Measurements from ENCODE around the gene QRFPR.
"Not testable (repeated sequence)": the region's sequence is repeated elsewhere in the genome, so short reads cannot be mapped to it uniquely, and the experiment has no call there.

QRFPR gene

GRCh38 chr4:121380776-121381462 lies at the start of gene QRFPR:
TSS of gene QRFPR (minus strand) at chr4:121381018. CDS start at chr4:121380647, 371 bp downstream.
- peak within 1 kb of the TSS; percentile 17 to 28 for H3K4me3 ChIP-seq (replicated peaks in 1 of 2; ENCODE audit: low read depth in 2 of 2, low read length in 2 of 2)
- TF ChIP-seq CTCF (IDR thresholded peaks at IDR 0.05; ENCODE audit: low read depth, low read length), result no peak
- peak in 1 of 2 donors; percentile 10 for DNase-seq (ENCODE audit: low read depth in 2 of 2)

- no peak overlapping the region for H3K4me3 ChIP-seq (replicated peaks in 1 of 2; ENCODE audit: low read depth in 2 of 2, low read length in 2 of 2)
- no peak for TF ChIP-seq CTCF (IDR thresholded peaks at IDR 0.05; ENCODE audit: low read depth, low read length)
- peak; percentile 18 to 38 for DNase-seq (ENCODE audit: low read depth in 2 of 2)
Measured at GRCh38 chr4:121428721-121429120, 47.9 kb upstream of the QRFPR start.

GRCh38 chr4:121421594-121421993 lies 40.8 kb upstream of the QRFPR start:
- peak; percentile 40 for TF ChIP-seq CTCF (IDR thresholded peaks at IDR 0.05; ENCODE audit: low read depth, low read length)
- H3K4me3 ChIP-seq (replicated peaks in 1 of 2; ENCODE audit: low read depth in 2 of 2, low read length in 2 of 2), result no peak overlapping the region
- DNase-seq (ENCODE audit: low read depth in 2 of 2), result peak; percentile 10 to 40

GRCh38 chr4:121411151-121411744 lies 30.4 kb upstream of the QRFPR start:
- no peak overlapping the region for H3K4me3 ChIP-seq (replicated peaks in 1 of 2; ENCODE audit: low read depth in 2 of 2, low read length in 2 of 2)
- DNase-seq (ENCODE audit: low read depth in 2 of 2), result no peak
- no peak for TF ChIP-seq CTCF (IDR thresholded peaks at IDR 0.05; ENCODE audit: low read depth, low read length)

DNA sequence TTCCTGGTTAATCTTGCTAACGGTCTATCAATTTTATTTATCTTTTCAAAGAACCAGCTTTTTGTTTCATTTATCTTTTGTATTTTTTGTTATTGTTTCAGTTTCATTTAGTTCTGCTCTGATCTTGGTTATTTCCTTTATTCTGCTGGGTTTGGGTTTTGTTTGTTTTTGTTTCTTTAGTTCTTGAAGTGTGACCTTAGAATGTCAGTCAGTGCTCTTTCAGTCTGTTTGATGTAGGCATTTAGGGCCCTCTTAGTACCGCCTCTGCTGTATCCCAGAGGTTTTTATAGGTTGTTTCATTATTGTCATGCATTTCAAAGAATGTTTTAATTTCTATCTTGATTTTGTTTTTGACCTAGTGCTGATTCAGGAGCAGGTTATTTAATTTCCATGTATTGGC lies 27.7 kb upstream of the QRFPR start:
- not testable (repeated sequence) for H3K4me3 ChIP-seq (replicated peaks in 1 of 2; ENCODE audit: low read depth in 2 of 2, low read length in 2 of 2); DNase-seq (ENCODE audit: low read depth in 2 of 2)

DNA sequence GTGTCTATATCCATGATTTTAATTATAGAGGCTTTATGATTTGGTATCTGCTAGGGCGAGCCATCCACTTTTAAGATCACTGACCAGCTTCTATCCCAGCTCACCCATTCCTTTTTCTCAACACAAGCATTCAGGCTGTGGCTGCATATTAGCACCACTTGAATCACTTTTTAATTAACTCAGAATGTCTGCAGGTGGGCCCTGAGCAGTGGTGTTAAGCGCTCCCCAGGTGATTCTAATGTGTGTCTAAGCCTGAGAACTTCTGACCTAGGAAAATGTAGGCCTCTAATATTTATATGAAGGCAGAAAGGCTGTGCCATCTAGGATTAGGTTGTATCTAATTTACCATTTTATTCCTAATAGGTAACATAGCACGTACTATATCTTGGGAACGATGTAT lies 19.8 kb upstream of the QRFPR start:
- DNase-seq (ENCODE audit: low read depth in 2 of 2), result no peak
- no peak for TF ChIP-seq CTCF (IDR thresholded peaks at IDR 0.05; ENCODE audit: low read depth, low read length)
- no peak overlapping the region for H3K4me3 ChIP-seq (replicated peaks in 1 of 2; ENCODE audit: low read depth in 2 of 2, low read length in 2 of 2)

GRCh38 chr4:121397941-121398601 lies 17.3 kb upstream of the QRFPR start:
- no peak for TF ChIP-seq CTCF (IDR thresholded peaks at IDR 0.05; ENCODE audit: low read depth, low read length)

More at GRCh38 chr4:121397941-121398601, 17.3 kb upstream of the QRFPR start:
- DNase-seq (ENCODE audit: low read depth in 2 of 2), result no peak
- H3K4me3 ChIP-seq (replicated peaks in 1 of 2; ENCODE audit: low read depth in 2 of 2, low read length in 2 of 2), result no peak overlapping the region

All from cardiac fibroblast (primary cell).